Peyer's patch (tissue), 4 donors: Measurements from ENCODE around the gene FITM1. TPM values are rescaled to one million over a fixed set of nuclear protein-coding genes. Genes with fewer than 3 reads are reported as not detected.

ENCODE experiments used
- DNase-seq, 3 donors: peaks; one replicate each; pipeline ENCODE4 v3.0.0-alpha.2; 2017 to 2019
- H3K27ac ChIP-seq, 4 donors: fragments of 200-600 bp; sonication (generic); one replicate each; pipeline ENCODE4 v1.5.1; 2016 to 2019
- H3K27me3 ChIP-seq, 2 donors: fragments of 200-600 bp; sonication (generic); one replicate each; pipeline ENCODE4 v1.5.1; 2019
- H3K36me3 ChIP-seq, 3 donors: fragments of 200-600 bp; sonication (generic); one replicate each; pipeline ENCODE4 v1.5.1; 2016 to 2019
- H3K4me1 ChIP-seq, 4 donors: fragments of 200-600 bp; sonication (generic); one replicate each; pipeline ENCODE4 v1.5.1; 2016 to 2019
- H3K4me3 ChIP-seq, 4 donors: fragments of 200-600 bp; sonication (generic); 1 replicate in 3 of 4; 2 replicates in 1 of 4; pipeline ENCODE4 v1.5.1; 2016 to 2019; ENCODE audit warnings: mild to moderate bottlenecking in 1 of 4
- H3K9me3 ChIP-seq, 4 donors: fragments of 200-600 bp; sonication (generic); one replicate each; pipeline ENCODE4 v1.5.1; 2016 to 2019; ENCODE audit warnings: mild to moderate bottlenecking in 1 of 4
- CTCF ChIP-seq, 6 experiments: fragments of 450-650 bp in 4 of 6; fragments of 200-600 bp in 2 of 6; sonication (generic) in 1 of 6; IDR thresholded peaks; one replicate each; pipeline ENCODE4 v1.5.1; 2017 to 2019; ENCODE audit warnings: antibody characterized with exemption in 6 of 6, mild to moderate bottlenecking in 3 of 6, moderate library complexity in 1 of 6
- POLR2A ChIP-seq, 2 donors: fragments of 450-650 bp; IDR thresholded peaks; one replicate each; pipeline ENCODE4 v1.5.1; 2017; ENCODE audit warnings: antibody characterized with exemption in 2 of 2, mild to moderate bottlenecking in 2 of 2, moderate library complexity in 2 of 2
- total RNA-seq, 4 donors: library from RNA; depleted of rRNA; stranded (reverse); fragments of >200 nt; gene quantifications; one replicate each; pipeline ENCODE4 v1.1.0, GENCODE V29; 2016

The FITM1 gene
- total RNA-seq, 4 donors from 2014 or later = 2.6 to 11.3 (median 3.9) TPM; not detected in 1

GRCh38 chr14:24113801-24114531 is 16.5 kb upstream of the FITM1 start:
- H3K36me3 ChIP-seq = peaks cover 0 to 23% (median 0%) of the 10 kb centered on the region in 3 donors
- TF ChIP-seq POLR2A (IDR thresholded peaks at IDR 0.05) (peak; percentile 67 to 70), CTCF (IDR thresholded peaks at IDR 0.05) (peak in 1 of 6 experiments; percentile 10)
- peak overlapping the region; percentile 94 to 99 (median 97) for H3K27ac ChIP-seq
- H3K4me1 ChIP-seq = peaks cover 6 to 31% (median 10%) of the 10 kb centered on the region in 4 donors
- DNase-seq = peak; percentile 74 to 95 (median 94)
- H3K27me3 ChIP-seq = no peaks in the 10 kb centered on the region
- H3K9me3 ChIP-seq = no peaks in the 10 kb centered on the region
- peak overlapping the region; percentile 50 to 89 (median 72) for H3K4me3 ChIP-seq

- TF ChIP-seq POLR2A (IDR thresholded peaks at IDR 0.05) (peak; percentile 12 to 57), CTCF (IDR thresholded peaks at IDR 0.05) (peak in 1 of 6 experiments; percentile 2)
- peak; percentile 98 to 99 (median 99) for DNase-seq
- Histone ChIP-seq H3K27me3 (no peaks in the 10 kb centered on the region), H3K9me3 (no peaks in the 10 kb centered on the region), H3K27ac (peak within 1 kb of the TSS; percentile 94 to 99 (median 97)), H3K4me3 (peak within 1 kb of the TSS; percentile 50 to 89 (median 72)), H3K4me1 (peaks cover 4 to 31% (median 10%) of the 10 kb centered on the region in 4 donors), H3K36me3 (peaks cover 0 to 31% (median 3%) of the 10 kb centered on the region in 3 donors)
Observed at GRCh38 chr14:24114532-24115421, 15.7 kb upstream of the FITM1 start, which contains the start of the genes DCAF11 and NRL. TSS of gene DCAF11 (plus strand) at chr14:24114777. CDS start at chr14:24115595, 818 bp downstream. TSS of gene NRL (minus strand) at chr14:24114949. CDS start at chr14:24082848, 32,101 bp downstream.

GRCh38 chr14:24115422-24116127 is 14.9 kb upstream of the FITM1 start:
- no peak for DNase-seq
- Histone ChIP-seq H3K9me3 (no peaks in the 10 kb centered on the region), H3K27me3 (no peaks in the 10 kb centered on the region), H3K36me3 (peaks cover 0 to 39% (median 3%) of the 10 kb centered on the region in 3 donors), H3K27ac (peak overlapping the region; percentile 94 to 99 (median 97)), H3K4me1 (peaks cover 0 to 25% (median 10%) of the 10 kb centered on the region in 4 donors), H3K4me3 (peak overlapping the region; percentile 50 to 89 (median 72))
- no peak for TF ChIP-seq CTCF (IDR thresholded peaks at IDR 0.05)
- TF ChIP-seq POLR2A (IDR thresholded peaks at IDR 0.05) = no peak

- no peaks in the 10 kb centered on the region for H3K9me3 ChIP-seq
- TF ChIP-seq POLR2A (IDR thresholded peaks at IDR 0.05) (no peak), CTCF (IDR thresholded peaks at IDR 0.05) (no peak)
- no peaks in the 10 kb centered on the region for H3K27me3 ChIP-seq
- peaks cover 0 to 25% (median 10%) of the 10 kb centered on the region in 4 donors for H3K4me1 ChIP-seq
- peak overlapping the region; percentile 50 to 89 (median 72) for H3K4me3 ChIP-seq
- no peak for DNase-seq
- H3K27ac ChIP-seq = peak overlapping the region in 1 of 4 donors; percentile 99
- peaks cover 0 to 46% (median 3%) of the 10 kb centered on the region in 3 donors for H3K36me3 ChIP-seq
Observed at GRCh38 chr14:24116128-24116814, 14.2 kb upstream of the FITM1 start.
